ENCODE measurements around the gene ANTXR1.

DNA sequence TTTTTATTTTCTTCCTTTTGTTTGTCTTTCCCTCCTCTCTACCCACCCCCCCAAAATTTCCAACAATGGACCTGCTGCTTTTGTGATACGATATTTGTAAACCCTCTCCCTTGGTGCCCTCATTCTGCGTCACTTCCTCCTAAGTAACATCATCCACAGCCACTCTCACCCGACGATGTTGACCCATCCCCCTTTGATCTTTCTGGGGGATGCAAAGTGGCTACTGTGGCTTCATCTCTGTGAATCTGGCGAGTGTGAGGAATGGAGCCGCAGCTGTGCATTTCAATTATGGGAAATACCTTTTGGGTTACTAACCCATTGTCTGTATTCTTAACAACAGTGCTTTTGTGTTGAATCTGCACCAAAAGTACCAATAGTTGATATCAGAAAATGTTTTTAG, 19.4 kb downstream of the ANTXR1 start:
- TF ChIP-seq, protein P1, sequence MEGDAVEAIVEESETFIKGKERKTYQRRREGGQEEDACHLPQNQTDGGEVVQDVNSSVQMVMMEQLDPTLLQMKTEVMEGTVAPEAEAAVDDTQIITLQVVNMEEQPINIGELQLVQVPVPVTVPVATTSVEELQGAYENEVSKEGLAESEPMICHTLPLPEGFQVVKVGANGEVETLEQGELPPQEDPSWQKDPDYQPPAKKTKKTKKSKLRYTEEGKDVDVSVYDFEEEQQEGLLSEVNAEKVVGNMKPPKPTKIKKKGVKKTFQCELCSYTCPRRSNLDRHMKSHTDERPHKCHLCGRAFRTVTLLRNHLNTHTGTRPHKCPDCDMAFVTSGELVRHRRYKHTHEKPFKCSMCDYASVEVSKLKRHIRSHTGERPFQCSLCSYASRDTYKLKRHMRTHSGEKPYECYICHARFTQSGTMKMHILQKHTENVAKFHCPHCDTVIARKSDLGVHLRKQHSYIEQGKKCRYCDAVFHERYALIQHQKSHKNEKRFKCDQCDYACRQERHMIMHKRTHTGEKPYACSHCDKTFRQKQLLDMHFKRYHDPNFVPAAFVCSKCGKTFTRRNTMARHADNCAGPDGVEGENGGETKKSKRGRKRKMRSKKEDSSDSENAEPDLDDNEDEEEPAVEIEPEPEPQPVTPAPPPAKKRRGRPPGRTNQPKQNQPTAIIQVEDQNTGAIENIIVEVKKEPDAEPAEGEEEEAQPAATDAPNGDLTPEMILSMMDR (IDR thresholded peaks at IDR 0.05; ENCODE audit: low read depth, low read length), result no peak
- TF ChIP-seq EZH2phosphoT487 (IDR thresholded peaks at IDR 0.05; ENCODE audit: low read depth), result no peak
